NK-92 (cell line): ENCODE results near the gene AP2A1.

Experiments used
- DNase-seq: peaks from one replicate; lab custom pipeline; 2025; ENCODE audit not compliant: unreplicated experiment; lab: John Stamatoyannopoulos, UW

AP2A1 gene

GRCh38 chr19:49792829-49793560 lies 26.2 kb downstream of the AP2A1 start:
- no peak for DNase-seq

DNA sequence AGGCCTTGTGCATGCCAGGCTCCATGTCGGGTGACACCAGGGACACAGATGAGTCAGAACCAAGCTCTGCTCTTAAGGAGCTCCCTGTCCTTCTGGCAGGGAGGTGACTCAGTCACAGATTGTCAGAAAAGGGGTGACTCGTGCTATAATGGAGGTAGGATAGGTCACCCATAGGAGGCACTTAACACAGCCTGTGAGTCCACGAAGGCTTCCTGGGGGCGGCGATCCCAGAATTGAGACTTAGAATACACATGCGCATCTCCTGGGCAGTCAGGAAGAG lies 26.7 kb downstream of the AP2A1 start:
- DNase-seq: no peak

DNA sequence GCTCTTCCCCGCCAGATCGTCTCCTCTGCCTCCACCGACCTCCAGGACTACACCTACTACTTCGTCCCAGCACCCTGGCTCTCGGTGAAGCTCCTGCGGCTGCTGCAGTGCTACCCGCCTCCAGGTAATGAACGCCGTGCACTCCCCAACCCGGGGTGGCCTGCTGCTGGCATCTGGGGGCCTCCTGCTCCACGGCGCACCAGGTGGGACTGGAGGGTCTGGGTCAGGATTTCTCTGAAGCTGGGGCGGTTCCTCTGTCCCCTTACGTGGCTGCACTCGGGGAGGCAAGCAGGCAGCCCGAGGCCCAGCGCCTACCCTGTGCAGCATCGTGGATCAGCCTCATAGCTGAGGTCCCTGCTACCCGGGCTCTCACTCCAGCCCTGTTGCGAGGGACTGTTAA lies 28.8 kb downstream of the AP2A1 start:
- no peak for DNase-seq

GRCh38 chr19:49798574-49798973 lies 31.8 kb downstream of the AP2A1 start:
- no peak for DNase-seq

DNA sequence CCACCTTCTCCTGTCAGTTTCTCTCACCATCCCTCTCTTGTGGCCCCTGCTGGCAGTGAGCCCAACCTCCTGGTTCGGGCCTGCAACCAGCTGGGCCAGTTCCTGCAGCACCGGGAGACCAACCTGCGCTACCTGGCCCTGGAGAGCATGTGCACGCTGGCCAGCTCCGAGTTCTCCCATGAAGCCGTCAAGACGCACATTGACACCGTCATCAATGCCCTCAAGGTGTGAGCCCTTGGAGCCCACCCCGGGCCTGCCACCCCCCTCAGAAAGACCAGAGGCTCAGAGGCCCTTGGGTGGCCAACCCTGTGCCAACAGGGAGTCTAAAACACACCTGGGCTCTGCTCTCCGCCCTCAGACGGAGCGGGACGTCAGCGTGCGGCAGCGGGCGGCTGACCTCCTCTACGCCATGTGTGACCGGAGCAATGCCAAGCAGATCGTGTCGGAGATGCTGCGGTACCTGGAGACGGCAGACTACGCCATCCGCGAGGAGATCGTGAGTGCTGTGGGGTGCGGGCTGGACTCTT lies 32.5 kb downstream of the AP2A1 start:
- DNase-seq: no peak

DNA sequence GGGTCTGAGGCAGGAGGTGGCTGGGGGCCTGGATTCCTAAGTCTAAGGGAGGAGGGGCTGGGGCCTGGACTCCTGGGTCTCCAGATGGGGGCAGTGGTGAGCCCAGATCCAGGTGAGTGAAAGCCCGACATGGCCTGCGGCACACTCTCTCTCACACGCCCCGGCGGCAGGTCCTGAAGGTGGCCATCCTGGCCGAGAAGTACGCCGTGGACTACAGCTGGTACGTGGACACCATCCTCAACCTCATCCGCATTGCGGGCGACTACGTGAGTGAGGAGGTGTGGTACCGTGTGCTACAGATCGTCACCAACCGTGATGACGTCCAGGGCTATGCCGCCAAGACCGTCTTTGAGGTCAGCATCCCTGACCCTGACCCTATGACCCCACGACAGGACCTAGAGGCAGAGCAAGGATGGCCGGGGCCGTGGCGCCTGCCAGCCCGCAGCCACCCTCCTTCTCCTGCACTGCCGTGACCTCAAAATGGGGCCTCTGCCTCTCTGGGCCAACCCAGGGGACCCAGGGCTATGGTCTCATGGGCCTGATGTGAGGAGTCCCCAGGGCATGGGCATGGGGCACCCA lies 33.1 kb downstream of the AP2A1 start:
- DNase-seq: no peak

DNA sequence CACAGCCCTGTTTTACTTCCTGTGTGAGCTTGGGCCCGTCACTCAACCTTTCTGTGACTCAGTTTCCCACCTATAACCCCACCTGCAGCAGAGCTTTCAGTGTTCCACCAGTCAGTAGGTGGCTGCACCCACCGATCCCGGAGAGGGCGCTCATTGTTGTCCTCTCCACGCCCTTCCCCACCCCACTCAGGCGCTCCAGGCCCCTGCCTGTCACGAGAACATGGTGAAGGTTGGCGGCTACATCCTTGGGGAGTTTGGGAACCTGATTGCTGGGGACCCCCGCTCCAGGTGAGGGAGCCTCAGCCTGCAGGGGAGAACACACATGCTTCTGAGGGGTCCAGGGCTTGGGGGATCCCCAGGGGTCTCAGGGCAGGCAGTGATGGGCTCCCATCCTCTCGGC lies 34.0 kb downstream of the AP2A1 start:
- no peak for DNase-seq

DNA sequence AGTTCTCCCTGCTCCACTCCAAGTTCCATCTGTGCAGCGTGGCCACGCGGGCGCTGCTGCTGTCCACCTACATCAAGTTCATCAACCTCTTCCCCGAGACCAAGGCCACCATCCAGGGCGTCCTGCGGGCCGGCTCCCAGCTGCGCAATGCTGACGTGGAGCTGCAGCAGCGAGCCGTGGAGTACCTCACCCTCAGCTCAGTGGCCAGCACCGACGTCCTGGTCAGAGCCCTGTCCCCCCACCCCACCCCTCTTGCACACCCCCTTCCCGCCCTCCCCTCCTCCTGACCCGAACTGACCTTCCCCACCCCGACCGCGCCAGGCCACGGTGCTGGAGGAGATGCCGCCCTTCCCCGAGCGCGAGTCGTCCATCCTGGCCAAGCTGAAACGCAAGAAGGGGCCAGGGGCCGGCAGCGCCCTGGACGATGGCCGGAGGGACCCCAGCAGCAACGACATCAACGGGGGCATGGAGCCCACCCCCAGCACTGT lies 34.6 kb downstream of the AP2A1 start:
- DNase-seq: no peak

- DNase-seq: no peak
Observed at GRCh38 chr19:49801966-49802661, 35.3 kb downstream of the AP2A1 start.

GRCh38 chr19:49802836-49803528 lies 36.2 kb downstream of the AP2A1 start:
- DNase-seq: no peak

DNA sequence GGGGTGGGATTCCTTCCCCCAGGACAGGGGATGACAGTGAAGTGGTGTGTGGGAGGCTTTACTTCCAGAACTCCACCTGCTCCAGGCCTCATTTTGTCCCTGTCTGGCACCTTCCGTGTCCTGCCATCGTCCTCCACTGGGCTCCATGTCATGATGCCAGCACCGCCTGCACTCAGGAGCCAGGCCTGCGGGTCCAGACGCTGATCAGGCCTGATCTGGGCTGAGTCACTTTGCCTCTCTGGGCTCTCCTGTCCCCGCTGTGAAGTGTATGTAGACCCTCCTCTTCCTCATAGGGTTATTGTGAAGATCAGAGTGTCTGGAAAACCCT lies 36.7 kb downstream of the AP2A1 start:
- no peak for DNase-seq

GRCh38 chr19:49805822-49806619 lies 39.2 kb downstream of the AP2A1 start:
- DNase-seq: no peak

DNA sequence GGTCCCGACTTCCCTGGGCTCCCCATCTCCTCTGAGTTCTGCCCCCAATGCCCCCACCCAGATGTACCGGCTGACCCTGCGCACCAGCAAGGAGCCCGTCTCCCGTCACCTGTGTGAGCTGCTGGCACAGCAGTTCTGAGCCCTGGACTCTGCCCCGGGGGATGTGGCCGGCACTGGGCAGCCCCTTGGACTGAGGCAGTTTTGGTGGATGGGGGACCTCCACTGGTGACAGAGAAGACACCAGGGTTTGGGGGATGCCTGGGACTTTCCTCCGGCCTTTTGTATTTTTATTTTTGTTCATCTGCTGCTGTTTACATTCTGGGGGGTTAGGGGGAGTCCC lies 39.8 kb downstream of the AP2A1 start:
- no peak for DNase-seq

DNA sequence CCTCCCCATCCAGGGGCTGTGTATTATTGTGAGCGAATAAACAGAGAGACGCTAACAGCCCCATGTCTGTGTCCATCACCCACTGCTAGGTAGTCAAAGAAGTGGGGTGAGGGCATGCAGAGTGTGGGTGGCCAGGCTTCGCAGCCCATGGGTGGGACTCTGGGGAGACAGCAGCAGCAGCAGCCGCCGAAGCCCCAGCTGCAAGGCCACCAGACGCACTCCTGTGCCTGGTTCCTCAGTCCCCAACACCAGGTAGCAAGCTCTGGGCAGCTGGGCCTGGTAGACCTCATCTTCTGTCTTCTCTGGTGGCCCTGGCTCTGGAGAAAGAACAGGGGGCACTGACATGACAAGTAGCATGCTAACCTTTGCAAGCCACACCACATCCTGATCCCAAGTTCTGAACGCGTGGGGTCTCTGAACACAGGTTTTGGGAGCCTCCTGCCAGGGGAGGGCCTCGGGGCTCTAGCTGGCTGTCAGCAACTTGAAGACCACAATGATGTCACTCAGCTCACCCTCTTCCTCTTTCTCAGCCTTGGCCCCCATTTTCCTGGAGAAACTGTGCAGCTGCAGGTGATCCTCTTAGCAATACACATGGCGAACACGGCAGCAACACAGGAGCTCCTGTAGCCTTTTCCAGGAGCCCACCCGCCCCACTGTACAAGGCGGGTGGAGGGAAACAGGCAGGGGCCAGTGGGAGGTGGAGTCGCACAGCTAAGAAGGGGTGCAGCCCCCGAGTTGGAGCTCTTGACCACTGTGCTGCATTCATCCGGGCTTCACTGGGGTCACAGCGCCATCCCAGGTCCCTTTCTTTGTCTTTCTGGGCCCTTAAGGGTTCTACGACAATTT lies 40.5 kb downstream of the AP2A1 start:
- DNase-seq: no peak

- DNase-seq: no peak
Observed at GRCh38 chr19:49807904-49808675, 41.3 kb downstream of the AP2A1 start.

GRCh38 chr19:49808711-49809159 lies 41.9 kb downstream of the AP2A1 start:
- no peak for DNase-seq

DNA sequence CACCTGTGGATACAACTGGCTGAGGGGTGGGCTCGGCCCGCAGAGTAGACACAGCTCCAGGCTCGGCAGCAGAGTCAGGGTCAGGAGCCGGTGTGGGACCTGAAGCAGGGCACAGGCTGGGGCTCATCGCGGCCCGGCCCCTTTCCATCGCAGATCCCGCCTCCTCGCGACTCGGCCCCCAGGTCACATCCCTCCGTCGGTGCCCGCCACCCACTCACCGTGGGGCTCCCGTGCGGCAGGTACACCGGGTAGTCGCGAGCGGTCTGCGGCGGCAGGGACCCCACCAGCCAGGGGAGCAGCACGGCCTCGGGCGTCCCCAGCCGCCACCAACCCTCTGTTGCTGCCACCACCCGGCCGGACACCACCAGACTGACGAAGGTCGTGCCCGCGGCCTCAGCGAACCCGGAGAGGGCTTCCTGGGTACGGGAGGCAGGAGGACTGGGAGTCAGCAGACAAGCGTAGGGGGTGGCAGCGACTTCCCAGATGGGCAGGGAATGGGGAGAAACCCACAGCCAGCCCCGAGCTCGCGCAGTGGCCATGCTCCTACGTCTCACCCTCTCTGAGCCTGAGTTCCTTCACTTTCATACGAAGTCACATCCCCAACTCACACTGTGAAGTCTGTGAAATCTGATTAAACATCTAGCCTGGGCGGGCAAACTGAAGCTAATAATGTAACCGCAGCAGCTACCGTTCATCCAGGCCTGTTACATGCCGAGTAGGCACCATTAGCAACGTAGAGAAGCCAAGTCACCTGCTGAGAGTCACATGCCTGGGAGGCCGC lies 42.5 kb downstream of the AP2A1 start:
- DNase-seq: no peak

GRCh38 chr19:49809941-49810389 lies 43.2 kb downstream of the AP2A1 start:
- DNase-seq: no peak
